GM13976 (cell line): Measurements from ENCODE around the gene ABCB9.
A peak's percentile ranks its signal among the peaks of the same experiment; 100 is the strongest.

ENCODE experiments used
- DNase-seq: peaks from one replicate; pipeline ENCODE4 v3.0.0; 2012; ENCODE audit warnings: low spot score
- CTCF ChIP-seq: IDR thresholded peaks from 2 replicates; pipeline ENCODE4 v1.5.1; 2012; ENCODE audit warnings: borderline replicate concordance, mild to moderate bottlenecking; ENCODE audit not compliant: insufficient read depth; ENCODE audit errors: extremely low read depth, missing control alignments, control extremely low read depth
- in situ Hi-C: fragments of 300-500 bp; cut with MboI; formaldehyde crosslinking; loops from one replicate; pipeline ENCODE4 v1.12.0; 2022; ENCODE audit warnings: low sequenced_read_pairs, mixed read lengths, inconsistent platforms; ENCODE audit not compliant: unreplicated experiment

ABCB9 gene

GRCh38 chr12:122884091-122884826, 82.0 kb downstream of the ABCB9 start:
- no peak for TF ChIP-seq CTCF
- DNase-seq = no peak
- in situ Hi-C loops = no loop called here

DNA sequence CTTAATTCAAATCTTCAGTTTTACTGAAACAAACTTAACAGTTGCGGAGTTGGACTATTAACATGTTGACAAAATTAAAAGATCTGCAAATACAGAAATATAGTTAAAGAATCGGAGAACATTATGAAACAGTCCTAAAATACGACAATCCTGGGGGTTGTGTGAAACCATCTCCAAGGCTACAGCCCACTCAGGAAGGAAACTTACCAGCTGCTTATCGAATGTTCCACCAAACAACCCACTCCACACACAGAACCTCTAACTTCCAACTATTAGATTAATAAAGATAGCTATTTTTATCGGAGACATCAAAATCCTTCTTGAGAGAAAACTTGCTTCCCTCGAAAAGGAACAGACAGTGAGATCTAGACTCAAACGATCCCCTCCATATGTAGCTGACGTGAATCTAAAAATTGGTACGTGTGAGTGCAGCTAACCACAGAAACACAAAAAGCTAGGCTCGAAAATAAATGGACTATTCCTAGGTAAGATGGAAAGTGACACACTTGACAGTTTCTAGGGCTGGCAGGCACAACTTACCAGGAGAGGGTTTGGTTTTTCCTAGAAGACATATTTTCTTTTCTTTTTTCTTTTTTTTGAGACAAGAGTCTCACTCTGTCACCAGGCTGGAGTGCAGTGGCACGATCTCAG, 83.2 kb downstream of the ABCB9 start:
- TF ChIP-seq CTCF = no peak
- in situ Hi-C loops = no loop called here

DNA sequence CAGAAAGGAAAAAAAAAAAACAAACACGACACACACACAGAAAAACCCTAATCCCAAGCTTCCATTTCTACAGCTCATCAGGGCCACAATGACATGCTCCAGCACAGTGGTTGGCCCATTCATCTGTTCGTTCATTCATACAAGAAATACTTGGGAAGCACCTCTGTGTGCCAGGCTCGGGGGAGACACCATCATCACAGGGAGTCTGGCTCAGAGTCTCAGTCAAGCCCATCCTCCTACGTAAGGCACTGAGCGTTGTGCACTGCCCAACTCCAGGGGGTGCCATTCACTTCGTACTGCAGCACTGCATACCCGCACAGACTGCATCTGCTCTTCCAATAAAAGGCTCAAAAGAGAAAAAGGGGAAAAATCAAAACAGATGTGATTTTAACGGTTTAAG, 85.6 kb downstream of the ABCB9 start:
- TF ChIP-seq CTCF = peak; percentile 23
- in situ Hi-C loops = no loop called here
- DNase-seq = no peak

More for the DNA sequence above, 83.2 kb downstream of the ABCB9 start:
- no peak for DNase-seq

DNA sequence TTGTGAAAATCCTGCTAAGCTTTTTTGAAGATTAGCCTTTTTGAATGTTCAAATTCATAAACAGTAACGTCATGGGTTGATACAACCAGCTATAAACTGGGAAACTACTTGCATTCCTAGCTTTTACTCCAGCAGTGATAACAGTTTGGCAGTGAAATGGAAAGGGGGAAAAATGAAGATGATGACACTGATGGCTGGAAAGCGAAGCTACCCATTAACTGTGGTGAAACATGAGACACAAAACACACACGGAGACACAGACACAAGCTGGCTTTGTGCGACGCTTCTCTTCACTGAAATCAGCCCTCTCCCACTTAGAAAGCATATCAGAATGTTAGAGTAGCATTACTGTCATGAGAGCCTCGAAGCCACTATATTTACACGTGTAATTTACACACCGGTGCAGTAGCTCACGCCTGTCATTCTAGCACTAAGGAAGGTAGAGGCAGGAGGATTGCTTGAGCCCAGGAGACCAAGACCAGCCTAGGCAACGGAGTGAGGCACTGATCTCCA, 86.1 kb downstream of the ABCB9 start:
- TF ChIP-seq CTCF = no peak
- in situ Hi-C loops = no loop called here
- no peak for DNase-seq
